Esophagus muscularis mucosa (tissue), 3 donors: ENCODE results near the gene NFIB.

Experiments used
- CTCF ChIP-seq, 3 experiments: fragments of 200-600 bp in 2 of 3; fragments of 450-650 bp in 1 of 3; sonication (generic) in 2 of 3; IDR thresholded peaks; one replicate each; pipeline ENCODE4 v1.5.1; 2017 to 2019; ENCODE audit warnings: antibody characterized with exemption in 3 of 3, mild to moderate bottlenecking in 2 of 3, moderate library complexity in 1 of 3
- POLR2A ChIP-seq: fragments of 450-650 bp; IDR thresholded peaks from one replicate; pipeline ENCODE4 v1.6.1; 2017; ENCODE audit warnings: antibody characterized with exemption, moderate library complexity, mild to moderate bottlenecking, low read depth

- TF ChIP-seq CTCF (IDR thresholded peaks at IDR 0.05) (no peak), POLR2A (no peak)
These were observed 92.4 kb downstream of the NFIB start for GRCh38 chr9:14221558-14221957.
